ENCODE results near the gene GPC6. TPM values are rescaled to one million over a fixed set of nuclear protein-coding genes. Genes with fewer than 3 reads are reported as not detected.

Gene GPC6
- total RNA-seq, 1 experiment from 2014 or later, result not detected

- Histone ChIP-seq H3K4me2 (no peak overlapping the region), H3K27me3 (ENCODE audit: insufficient read depth, low read depth) (no peaks in the 10 kb centered on the region), H3K36me3 (ENCODE audit: low read depth) (no peaks in the 10 kb centered on the region), H2AFZ (no peak overlapping the region), H3K27ac (no peak overlapping the region), H3K4me1 (replicated peaks; ENCODE audit: insufficient read depth) (no peaks in the 10 kb centered on the region), H3K9me2 (ENCODE audit: insufficient read depth) (no peaks in the 10 kb centered on the region), H4K20me1 (ENCODE audit: insufficient read depth) (no peaks in the 10 kb centered on the region), H3F3A (ENCODE audit: insufficient read depth, low read depth) (no peaks in the 10 kb centered on the region), H3K4me3 (no peak overlapping the region), H3K79me2 (ENCODE audit: low read depth) (no peaks in the 10 kb centered on the region), H3K9me3 (ENCODE audit: insufficient read depth, low read depth) (no peaks in the 10 kb centered on the region)
- ChIA-PET POLR2A (ENCODE audit: unreplicated experiment) (no interaction called here), CTCF (no interaction called here)
- no peak for DNase-seq
- no peak for TF ChIP-seq EZH2 (IDR thresholded peaks at IDR 0.05; ENCODE audit: low read depth)
- TF ChIP-seq CTCF (conservative IDR thresholded peaks at IDR 0.05), result no peak
- intact Hi-C loops (cut with micrococcal nuclease; ENCODE audit: unreplicated experiment), result no loop called here
- BruUV-seq (replicated peaks), result no TSS peak
These were observed 804.0 kb downstream of the GPC6 start for GRCh38 chr13:94030415-94031119.

- H3K9me2 ChIP-seq (ENCODE audit: insufficient read depth), result no peaks in the 10 kb centered on the region
- H3K27me3 ChIP-seq (ENCODE audit: insufficient read depth, low read depth), result no peaks in the 10 kb centered on the region
- intact Hi-C loops (cut with micrococcal nuclease; ENCODE audit: unreplicated experiment), result no loop called here
- no peaks in the 10 kb centered on the region for H3K4me1 ChIP-seq (replicated peaks; ENCODE audit: insufficient read depth)
- POLR2A ChIA-PET (ENCODE audit: unreplicated experiment), result no interaction called here
- no peaks in the 10 kb centered on the region for H3K79me2 ChIP-seq (ENCODE audit: low read depth)
- CTCF ChIA-PET, result no interaction called here
- BruUV-seq (replicated peaks), result no TSS peak
- no peaks in the 10 kb centered on the region for H4K20me1 ChIP-seq (ENCODE audit: insufficient read depth)
- no peak for TF ChIP-seq EZH2 (IDR thresholded peaks at IDR 0.05; ENCODE audit: low read depth)
- no peak for TF ChIP-seq CTCF (conservative IDR thresholded peaks at IDR 0.05)
- no peaks in the 10 kb centered on the region for H3K36me3 ChIP-seq (ENCODE audit: low read depth)
- no peak overlapping the region for H2AFZ ChIP-seq
- DNase-seq, result no peak
- H3K4me3 ChIP-seq, result no peak overlapping the region
- no peaks in the 10 kb centered on the region for H3K9me3 ChIP-seq (ENCODE audit: insufficient read depth, low read depth)
- H3K4me2 ChIP-seq, result no peak overlapping the region
- no peaks in the 10 kb centered on the region for H3F3A ChIP-seq (ENCODE audit: insufficient read depth, low read depth)
- H3K27ac ChIP-seq, result no peak overlapping the region
These were observed 805.0 kb downstream of the GPC6 start for GRCh38 chr13:94031609-94032008.

- H3K9me3 ChIP-seq (ENCODE audit: insufficient read depth, low read depth), result no peaks in the 10 kb centered on the region
- DNase-seq, result no peak
- no peaks in the 10 kb centered on the region for H3K9me2 ChIP-seq (ENCODE audit: insufficient read depth)
- H3F3A ChIP-seq (ENCODE audit: insufficient read depth, low read depth), result no peaks in the 10 kb centered on the region
- no peak overlapping the region for H3K4me3 ChIP-seq
- TF ChIP-seq EZH2 (IDR thresholded peaks at IDR 0.05; ENCODE audit: low read depth), result no peak
- TF ChIP-seq CTCF (conservative IDR thresholded peaks at IDR 0.05), result no peak
- no peaks in the 10 kb centered on the region for H3K36me3 ChIP-seq (ENCODE audit: low read depth)
- H3K79me2 ChIP-seq (ENCODE audit: low read depth), result no peaks in the 10 kb centered on the region
- no peak overlapping the region for H3K27ac ChIP-seq
- CTCF ChIA-PET, result no interaction called here
- H3K4me1 ChIP-seq (replicated peaks; ENCODE audit: insufficient read depth), result no peaks in the 10 kb centered on the region
- no peak overlapping the region for H3K4me2 ChIP-seq
- intact Hi-C loops (cut with micrococcal nuclease; ENCODE audit: unreplicated experiment), result no loop called here
- H3K27me3 ChIP-seq (ENCODE audit: insufficient read depth, low read depth), result no peaks in the 10 kb centered on the region
- POLR2A ChIA-PET (ENCODE audit: unreplicated experiment), result no interaction called here
- no peaks in the 10 kb centered on the region for H4K20me1 ChIP-seq (ENCODE audit: insufficient read depth)
- no peak overlapping the region for H2AFZ ChIP-seq
- BruUV-seq (replicated peaks), result no TSS peak
These were observed 806.5 kb downstream of the GPC6 start for GRCh38 chr13:94033098-94033497.
